GM21619 (cell line): ENCODE data around the gene ELOF1.

Experiments used
- ATAC-seq: cut with Tn5 transposase; IDR thresholded peaks from one replicate; pipeline ENCODE4 v1.9.1; 2021; ENCODE audit not compliant: unreplicated experiment

The ELOF1 gene

DNA sequence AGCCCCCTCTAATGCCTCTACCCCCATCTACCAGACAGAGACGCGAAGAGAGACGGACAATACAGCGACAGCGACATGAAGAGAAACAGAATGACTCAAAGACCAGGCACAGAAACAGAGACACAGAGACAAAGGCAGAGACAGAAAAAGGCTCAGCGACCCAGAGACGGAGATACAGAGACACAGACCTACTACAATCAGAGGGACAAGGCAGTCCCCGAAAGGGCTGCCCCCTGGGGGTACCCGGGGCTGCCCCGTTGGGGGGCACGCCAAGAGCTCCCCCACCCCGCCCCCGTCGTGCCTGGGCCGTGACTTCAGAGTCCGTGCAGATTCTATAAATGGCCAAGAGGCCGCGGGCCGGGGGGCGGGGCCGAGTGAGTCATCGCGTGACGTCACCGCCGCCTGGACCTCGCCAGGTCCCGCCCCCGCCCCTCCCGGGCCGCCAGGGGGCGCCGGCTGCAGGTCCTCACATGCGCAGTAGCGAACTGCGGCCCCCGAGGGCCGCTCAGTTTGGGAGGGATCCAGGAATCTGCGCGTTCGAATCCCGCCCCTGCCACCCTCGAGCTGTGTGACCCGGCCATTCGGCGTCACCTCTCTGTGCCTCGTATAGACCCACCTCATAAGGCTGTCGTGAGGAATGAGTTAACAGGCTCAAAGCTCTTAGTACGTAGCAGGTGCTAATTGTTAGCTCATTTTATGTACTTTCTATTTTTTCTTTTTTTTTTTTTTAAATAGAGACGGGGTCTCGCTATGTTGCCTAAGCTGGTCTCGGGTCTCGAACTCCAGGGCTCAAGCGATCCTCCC, 23.0 kb downstream of the ELOF1 start:
- peak; percentile 68 for ATAC-seq

- ATAC-seq = no peak
Measured at GRCh38 chr19:11534948-11535347, 24.1 kb downstream of the ELOF1 start.

DNA sequence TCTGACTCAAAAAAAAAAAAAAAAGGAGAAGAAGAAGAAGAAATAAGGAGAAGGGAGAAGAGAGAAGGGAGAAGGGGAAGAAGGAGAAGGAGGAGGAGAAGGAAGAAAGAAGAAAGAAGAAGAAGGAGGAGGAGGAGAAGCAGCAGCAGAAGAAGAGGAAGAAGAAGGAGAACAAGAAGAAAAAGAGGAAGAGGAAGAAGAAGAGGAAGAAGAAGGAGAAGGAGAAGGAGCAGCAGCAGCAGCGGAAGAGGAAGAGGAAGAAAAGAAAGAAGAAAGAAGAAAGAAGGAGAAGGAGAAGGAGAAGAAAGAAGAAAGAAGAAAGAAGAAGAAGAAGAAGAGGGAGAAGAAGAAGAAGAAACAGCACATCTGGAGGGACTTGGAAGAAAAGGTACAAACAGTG, 24.5 kb downstream of the ELOF1 start:
- no peak for ATAC-seq

- no peak for ATAC-seq
Measured at GRCh38 chr19:11530432-11530831, 28.6 kb downstream of the ELOF1 start.

GRCh38 chr19:11528551-11529341, 30.3 kb downstream of the ELOF1 start, which contains the start of gene ECSIT:
Gene ECSIT, minus strand, starts transcription at chr19:11529134. Its CDS starts 9,964 bp downstream, at chr19:11519170.
- ATAC-seq = peak; percentile 91

DNA sequence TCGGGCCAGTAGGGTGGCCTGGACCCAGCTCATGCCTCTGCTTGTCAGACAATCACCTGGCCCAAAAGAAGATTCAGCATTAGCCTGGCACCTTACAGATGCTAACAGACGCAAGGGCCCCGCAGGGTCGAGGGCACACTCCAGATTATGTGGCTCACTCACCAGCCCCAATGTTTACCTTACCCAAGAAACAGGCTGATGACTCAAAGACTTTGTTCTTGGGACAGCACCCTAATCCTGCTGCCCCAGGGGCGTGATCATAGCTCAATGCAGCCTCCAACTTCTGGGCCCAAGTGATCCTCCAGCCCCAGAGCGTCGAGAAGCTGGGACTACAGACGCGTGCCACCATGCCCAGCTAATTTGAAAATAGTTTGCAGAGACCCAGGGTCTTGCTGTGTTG, 39.9 kb downstream of the ELOF1 start:
- ATAC-seq = no peak

- no peak for ATAC-seq
Measured at GRCh38 chr19:11513946-11514345, 45.1 kb downstream of the ELOF1 start.

GRCh38 chr19:11510444-11510843, 48.6 kb downstream of the ELOF1 start:
- no peak for ATAC-seq

- no peak for ATAC-seq
Measured at GRCh38 chr19:11507370-11508078, 51.5 kb downstream of the ELOF1 start.

GRCh38 chr19:11506967-11507366, 52.1 kb downstream of the ELOF1 start:
- ATAC-seq = no peak

GRCh38 chr19:11506101-11506555, 52.9 kb downstream of the ELOF1 start:
- peak; percentile 23 for ATAC-seq

GRCh38 chr19:11505504-11506100, 53.4 kb downstream of the ELOF1 start, which contains the start of gene ZNF653:
Gene ZNF653, minus strand, starts transcription at chr19:11505839. Its CDS starts 53 bp downstream, at chr19:11505786.
- ATAC-seq = peak; percentile 46

- ATAC-seq = peak; percentile 81
Measured at GRCh38 chr19:11505032-11505503, 54.0 kb downstream of the ELOF1 start.

- ATAC-seq = no peak
Measured at GRCh38 chr19:11504502-11505031, 54.5 kb downstream of the ELOF1 start.
